Measurements from ENCODE around the gene MRPS30.
"Not testable (repeated sequence)": the region's sequence is repeated elsewhere in the genome, so short reads cannot be mapped to it uniquely, and the experiment has no call there.

Gene MRPS30

GRCh38 chr5:44821164-44821563 lies 12.4 kb downstream of the MRPS30 start:
- no peak for DNase-seq (ENCODE audit: low read depth)

GRCh38 chr5:44824662-44825061 lies 15.9 kb downstream of the MRPS30 start:
- not testable (repeated sequence) for DNase-seq (ENCODE audit: low read depth)

- no peak for DNase-seq (ENCODE audit: low read depth)
These were observed 18.9 kb downstream of the MRPS30 start for GRCh38 chr5:44827681-44828080.

- no peak for DNase-seq (ENCODE audit: low read depth)
These were observed 20.0 kb downstream of the MRPS30 start for GRCh38 chr5:44828719-44829118.

GRCh38 chr5:44830951-44831350 lies 22.2 kb downstream of the MRPS30 start:
- DNase-seq (ENCODE audit: low read depth) = no peak

GRCh38 chr5:44833249-44833648 lies 24.5 kb downstream of the MRPS30 start:
- DNase-seq (ENCODE audit: low read depth) = no peak

GRCh38 chr5:44835693-44836092 lies 26.9 kb downstream of the MRPS30 start:
- no peak for DNase-seq (ENCODE audit: low read depth)

- no peak for DNase-seq (ENCODE audit: low read depth)
These were observed 30.4 kb downstream of the MRPS30 start for GRCh38 chr5:44839018-44839681.

- DNase-seq (ENCODE audit: low read depth) = no peak
These were observed 33.9 kb downstream of the MRPS30 start for GRCh38 chr5:44842496-44843282.

- DNase-seq (ENCODE audit: low read depth) = no peak
These were observed 36.0 kb downstream of the MRPS30 start for GRCh38 chr5:44844744-44845143.

GRCh38 chr5:44845777-44846176 lies 37.0 kb downstream of the MRPS30 start:
- DNase-seq (ENCODE audit: low read depth) = no peak

GRCh38 chr5:44847206-44847852 lies 38.6 kb downstream of the MRPS30 start:
- no peak for DNase-seq (ENCODE audit: low read depth)

GRCh38 chr5:44860267-44860666 lies 51.5 kb downstream of the MRPS30 start:
- DNase-seq (ENCODE audit: low read depth) = no peak

- DNase-seq (ENCODE audit: low read depth) = no peak
These were observed 54.1 kb downstream of the MRPS30 start for GRCh38 chr5:44862808-44863207.
